Neural cell (in vitro differentiated cells): ENCODE results near the gene CNNM1. TPM values are rescaled to one million over a fixed set of nuclear protein-coding genes. Genes with fewer than 3 reads are reported as not detected.

Experiments used
- H2AFZ ChIP-seq: fragments of 200-600, 300-800 bp; sonication (generic), shearing (Covaris generic); 2 replicates; pipeline ENCODE4 v1.6.0; 2014; ENCODE audit warnings: low read depth, mild to moderate bottlenecking, antibody characterized with exemption, low read length, moderate library complexity
- H3F3A ChIP-seq: fragments of 200-600 bp; shearing (Covaris generic); 2 replicates; pipeline ENCODE4 v1.6.1; 2016; ENCODE audit warnings: mild to moderate bottlenecking, moderate library complexity, mixed read lengths, antibody characterized with exemption, low read length; ENCODE audit not compliant: insufficient read depth, poor library complexity, severe bottlenecking
- H3K27ac ChIP-seq: fragments of 200-600, 300-800 bp; sonication (generic), shearing (Covaris generic); 2 replicates; pipeline ENCODE4 v1.5.1; 2014; ENCODE audit warnings: mild to moderate bottlenecking, low read length, moderate library complexity
- H3K27me3 ChIP-seq: fragments of 300-800, 200-600 bp; sonication (generic), shearing (Covaris generic); 2 replicates; pipeline ENCODE4 v1.6.0; 2014; ENCODE audit warnings: mild to moderate bottlenecking, low read depth, low read length, moderate library complexity; ENCODE audit not compliant: insufficient read depth
- H3K36me3 ChIP-seq: fragments of 300-800, 200-600 bp; sonication (generic), shearing (Covaris generic); 2 replicates; pipeline ENCODE4 v1.5.1; 2014; ENCODE audit warnings: mild to moderate bottlenecking, antibody characterized with exemption, low read length, moderate library complexity; ENCODE audit not compliant: insufficient read depth
- H3K4me2 ChIP-seq: fragments of 300-800, 200-600 bp; sonication (generic), shearing (Covaris generic); 2 replicates; pipeline ENCODE4 v1.6.0; 2014; ENCODE audit warnings: mild to moderate bottlenecking, low read length
- H3K4me3 ChIP-seq: fragments of 300-800, 200-600 bp; sonication (generic), shearing (Covaris generic); 2 replicates; pipeline ENCODE4 v1.5.1; 2014; ENCODE audit warnings: mild to moderate bottlenecking, low read length, moderate library complexity
- H3K79me2 ChIP-seq: fragments of 200-600 bp; shearing (Covaris generic); replicated peaks from 2 replicates; pipeline ENCODE4 v1.6.0; 2014; ENCODE audit warnings: mild to moderate bottlenecking, low read length, moderate library complexity; ENCODE audit not compliant: insufficient read depth
- H3K9ac ChIP-seq: fragments of 300-800, 200-600 bp; sonication (generic), shearing (Covaris generic); 2 replicates; pipeline ENCODE4 v1.6.1; 2016; ENCODE audit warnings: mild to moderate bottlenecking, low read length, mixed read lengths
- H3K9me2 ChIP-seq: fragments of 200-600 bp; shearing (Covaris generic); 2 replicates; pipeline ENCODE4 v1.6.1; 2016; ENCODE audit warnings: mild to moderate bottlenecking, low read length, mixed read lengths; ENCODE audit not compliant: insufficient read depth
- H3K9me3 ChIP-seq: fragments of 200-600, 300-800 bp; sonication (generic), shearing (Covaris generic); 2 replicates; pipeline ENCODE4 v1.6.1; 2016; ENCODE audit warnings: mild to moderate bottlenecking, mixed run types, low read length, moderate library complexity, mixed read lengths
- H4K20me1 ChIP-seq: fragments of 200-600 bp; shearing (Covaris generic); 2 replicates; pipeline ENCODE4 v1.6.1; 2016; ENCODE audit warnings: mild to moderate bottlenecking, mixed run types; ENCODE audit not compliant: insufficient read depth
- CTCF ChIP-seq: fragments of 450-650 bp; IDR thresholded peaks from 2 replicates; pipeline ENCODE4 v1.5.1; 2014; ENCODE audit warnings: antibody characterized with exemption, mild to moderate bottlenecking, moderate library complexity; ENCODE audit not compliant: poor library complexity, severe bottlenecking
- EP300 ChIP-seq: fragments of 450-650 bp; conservative IDR thresholded peaks from 2 replicates; pipeline ENCODE4 v1.6.1; 2014; ENCODE audit warnings: antibody characterized with exemption, mild to moderate bottlenecking, moderate library complexity; ENCODE audit not compliant: poor library complexity, severe bottlenecking
- EZH2 ChIP-seq: fragments of 200-600, 300-800 bp; shearing (Covaris generic), sonication (generic); IDR thresholded peaks from 2 replicates; pipeline ENCODE4 v1.6.1; 2014; ENCODE audit warnings: antibody characterized with exemption, low read length, borderline replicate concordance, mild to moderate bottlenecking; ENCODE audit not compliant: insufficient read depth, poor library complexity, severe bottlenecking
- MXI1 ChIP-seq: fragments of 450-650 bp; conservative IDR thresholded peaks from 2 replicates; pipeline ENCODE4 v1.6.1; 2014; ENCODE audit warnings: antibody characterized with exemption, mild to moderate bottlenecking; ENCODE audit not compliant: poor library complexity, severe bottlenecking
- POLR2AphosphoS5 ChIP-seq: IDR thresholded peaks from 2 replicates; pipeline ENCODE4 v1.6.1; 2012
- RAD21 ChIP-seq: fragments of 450-650 bp; conservative IDR thresholded peaks from 2 replicates; pipeline ENCODE4 v1.6.1; 2014; ENCODE audit warnings: antibody characterized with exemption, mild to moderate bottlenecking, moderate library complexity
- SMC3 ChIP-seq: fragments of 450-650 bp; conservative IDR thresholded peaks from 2 replicates; pipeline ENCODE4 v1.6.1; 2014; ENCODE audit warnings: antibody characterized with exemption, mild to moderate bottlenecking, moderate library complexity; ENCODE audit not compliant: poor library complexity
- polyA plus RNA-seq: library from polyadenylated mRNA; depleted of rRNA; stranded (reverse); fragments of >200 nt; gene quantifications from 2 replicates; pipeline ENCODE4 v1.2.3, GENCODE V29; 2014
- TF ChIP-seq, protein P1 (sequence below): IDR thresholded peaks from 2 replicates; pipeline ENCODE4 v1.6.1; 2012; ENCODE audit warnings: borderline replicate concordance

CNNM1 gene
- polyA plus RNA-seq, 1 donor from 2014 or later, result 1.5 TPM

DNA sequence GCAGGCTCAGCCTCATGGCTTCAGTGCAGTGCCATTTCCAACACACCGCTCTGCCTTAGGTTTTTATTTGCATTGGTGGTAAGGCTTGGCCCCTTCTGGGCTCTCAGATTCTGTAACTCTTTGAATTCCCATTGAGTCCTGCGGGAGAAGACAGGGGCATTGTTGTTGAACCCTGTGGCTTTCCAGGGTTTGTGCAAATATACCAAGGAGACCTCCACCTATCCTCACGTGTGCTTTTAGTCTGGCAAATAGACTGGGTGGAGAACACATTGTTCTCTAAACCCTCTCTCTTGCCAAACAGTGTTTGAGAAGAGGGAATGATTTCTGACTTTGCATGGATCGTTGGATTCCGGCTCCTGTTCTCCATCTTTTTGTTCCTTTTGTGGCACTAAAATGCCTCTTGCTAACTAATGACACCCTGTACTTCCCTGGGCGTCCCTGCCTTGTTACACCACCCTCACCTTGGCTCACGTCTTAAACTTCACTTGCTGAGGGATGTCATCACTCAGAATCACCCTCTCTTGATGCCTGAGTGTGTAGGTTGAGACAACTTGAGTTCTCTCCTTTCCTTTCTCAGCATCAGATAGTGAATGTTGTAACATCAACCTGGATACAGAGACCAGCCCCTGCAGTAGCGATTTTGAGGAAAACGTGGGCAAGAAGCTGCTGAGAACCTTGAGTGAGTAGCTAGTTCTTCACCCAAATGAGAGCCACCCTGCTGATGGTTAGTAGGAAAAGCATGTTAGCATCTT, 60.7 kb downstream of the CNNM1 start (continued):
- TF ChIP-seq CTCF (no peak), POLR2AphosphoS5 (no peak)

GRCh38 chr10:99391346-99391745, 62.2 kb downstream of the CNNM1 start:
- no peaks in the 10 kb centered on the region for H3K79me2 ChIP-seq
- TF ChIP-seq CTCF (no peak), RAD21 (no peak), MXI1 (no peak), SMC3 (no peak), EZH2 (no peak), POLR2AphosphoS5 (no peak)
- TF ChIP-seq, protein P1, sequence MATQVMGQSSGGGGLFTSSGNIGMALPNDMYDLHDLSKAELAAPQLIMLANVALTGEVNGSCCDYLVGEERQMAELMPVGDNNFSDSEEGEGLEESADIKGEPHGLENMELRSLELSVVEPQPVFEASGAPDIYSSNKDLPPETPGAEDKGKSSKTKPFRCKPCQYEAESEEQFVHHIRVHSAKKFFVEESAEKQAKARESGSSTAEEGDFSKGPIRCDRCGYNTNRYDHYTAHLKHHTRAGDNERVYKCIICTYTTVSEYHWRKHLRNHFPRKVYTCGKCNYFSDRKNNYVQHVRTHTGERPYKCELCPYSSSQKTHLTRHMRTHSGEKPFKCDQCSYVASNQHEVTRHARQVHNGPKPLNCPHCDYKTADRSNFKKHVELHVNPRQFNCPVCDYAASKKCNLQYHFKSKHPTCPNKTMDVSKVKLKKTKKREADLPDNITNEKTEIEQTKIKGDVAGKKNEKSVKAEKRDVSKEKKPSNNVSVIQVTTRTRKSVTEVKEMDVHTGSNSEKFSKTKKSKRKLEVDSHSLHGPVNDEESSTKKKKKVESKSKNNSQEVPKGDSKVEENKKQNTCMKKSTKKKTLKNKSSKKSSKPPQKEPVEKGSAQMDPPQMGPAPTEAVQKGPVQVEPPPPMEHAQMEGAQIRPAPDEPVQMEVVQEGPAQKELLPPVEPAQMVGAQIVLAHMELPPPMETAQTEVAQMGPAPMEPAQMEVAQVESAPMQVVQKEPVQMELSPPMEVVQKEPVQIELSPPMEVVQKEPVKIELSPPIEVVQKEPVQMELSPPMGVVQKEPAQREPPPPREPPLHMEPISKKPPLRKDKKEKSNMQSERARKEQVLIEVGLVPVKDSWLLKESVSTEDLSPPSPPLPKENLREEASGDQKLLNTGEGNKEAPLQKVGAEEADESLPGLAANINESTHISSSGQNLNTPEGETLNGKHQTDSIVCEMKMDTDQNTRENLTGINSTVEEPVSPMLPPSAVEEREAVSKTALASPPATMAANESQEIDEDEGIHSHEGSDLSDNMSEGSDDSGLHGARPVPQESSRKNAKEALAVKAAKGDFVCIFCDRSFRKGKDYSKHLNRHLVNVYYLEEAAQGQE, result no peak
- no peaks in the 10 kb centered on the region for H3K27me3 ChIP-seq
- H3K4me3 ChIP-seq, result no peak overlapping the region
- H3F3A ChIP-seq, result no peaks in the 10 kb centered on the region
- no peak overlapping the region for H3K27ac ChIP-seq
- H3K4me2 ChIP-seq, result no peak overlapping the region
- H3K9me2 ChIP-seq, result no peaks in the 10 kb centered on the region
- H2AFZ ChIP-seq, result no peak overlapping the region
- no peaks in the 10 kb centered on the region for H3K36me3 ChIP-seq
- no peaks in the 10 kb centered on the region for H3K9me3 ChIP-seq
- H4K20me1 ChIP-seq, result no peaks in the 10 kb centered on the region
- no peak overlapping the region for H3K9ac ChIP-seq

DNA sequence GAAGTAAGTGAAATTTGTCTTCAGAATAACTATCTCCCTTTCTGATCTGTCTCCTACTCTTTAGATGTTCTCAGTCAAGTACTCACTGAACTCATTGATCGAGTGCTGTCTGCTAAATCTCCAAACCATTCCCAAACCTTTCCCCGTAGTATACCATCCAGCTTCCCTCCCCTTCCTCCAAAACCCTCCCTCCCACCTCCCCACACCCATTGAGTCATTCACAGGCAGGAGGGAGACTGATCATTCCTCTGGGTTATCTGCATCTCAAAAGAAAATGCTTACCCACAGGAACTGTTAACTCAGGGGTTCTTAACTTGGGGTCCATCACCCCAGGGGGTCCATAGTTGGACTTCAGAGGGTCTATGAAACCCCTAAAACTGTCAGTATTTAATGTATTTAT, 63.9 kb downstream of the CNNM1 start:
- no peaks in the 10 kb centered on the region for H4K20me1 ChIP-seq
- H3K4me2 ChIP-seq, result no peak overlapping the region
- H3K27me3 ChIP-seq, result no peaks in the 10 kb centered on the region
- no peaks in the 10 kb centered on the region for H3K9me3 ChIP-seq
- no peak overlapping the region for H3K4me3 ChIP-seq
- no peaks in the 10 kb centered on the region for H3K79me2 ChIP-seq
- H3K9me2 ChIP-seq, result no peaks in the 10 kb centered on the region
- no peak overlapping the region for H3K27ac ChIP-seq
- no peak overlapping the region for H3K9ac ChIP-seq
- no peak overlapping the region for H2AFZ ChIP-seq
- H3F3A ChIP-seq, result no peaks in the 10 kb centered on the region
- TF ChIP-seq RAD21 (no peak), MXI1 (no peak), CTCF (no peak), EP300 (no peak), SMC3 (no peak)
- TF ChIP-seq, protein P1, result no peak
- H3K36me3 ChIP-seq, result no peaks in the 10 kb centered on the region
